Smooth muscle cell (in vitro differentiated cells): ENCODE measurements around the gene DLL1. TPM values are rescaled to one million over a fixed set of nuclear protein-coding genes. Genes with fewer than 3 reads are reported as not detected.

Source experiments
- DNase-seq: peaks from one replicate; lab custom pipeline; 2025; ENCODE audit not compliant: unreplicated experiment; lab: John Stamatoyannopoulos, UW
- H2AFZ ChIP-seq: fragments of 200-600 bp; sonication (generic); 2 replicates; pipeline ENCODE4 v1.6.0; 2016; ENCODE audit warnings: antibody characterized with exemption, low read depth, mild to moderate bottlenecking
- H3F3A ChIP-seq: fragments of 200-600 bp; sonication (generic); 2 replicates; pipeline ENCODE4 v1.6.0; 2017; ENCODE audit warnings: antibody characterized with exemption, low read depth
- H3K27ac ChIP-seq: fragments of 200-600 bp; sonication (generic); 2 replicates; pipeline ENCODE4 v1.5.1; 2016; ENCODE audit warnings: low read depth, mild to moderate bottlenecking
- H3K27me3 ChIP-seq: fragments of 200-600 bp; sonication (generic); 2 replicates; pipeline ENCODE4 v1.6.1; 2016; ENCODE audit warnings: low read depth, mild to moderate bottlenecking
- H3K36me3 ChIP-seq: fragments of 200-600 bp; sonication (generic); 2 replicates; pipeline ENCODE4 v1.5.1; 2016; ENCODE audit warnings: low read depth
- H3K4me1 ChIP-seq: fragments of 200-600 bp; sonication (generic); 2 replicates; pipeline ENCODE4 v1.5.1; 2016; ENCODE audit warnings: low read depth
- H3K4me2 ChIP-seq: fragments of 200-600 bp; sonication (generic); 2 replicates; pipeline ENCODE4 v1.6.0; 2016; ENCODE audit warnings: mild to moderate bottlenecking
- H3K4me3 ChIP-seq: fragments of 200-600 bp; sonication (generic); 2 replicates; pipeline ENCODE4 v1.5.1; 2016; ENCODE audit warnings: mild to moderate bottlenecking
- H3K79me2 ChIP-seq: fragments of 200-600 bp; sonication (generic); 2 replicates; pipeline ENCODE4 v1.6.0; 2016; ENCODE audit warnings: low read depth, mild to moderate bottlenecking
- H3K9ac ChIP-seq: fragments of 200-600 bp; sonication (generic); 2 replicates; pipeline ENCODE4 v1.6.0; 2016; ENCODE audit warnings: low read depth
- H3K9me3 ChIP-seq: fragments of 200-600 bp; sonication (generic); replicated peaks from 2 replicates; pipeline ENCODE4 v1.5.1; 2016; ENCODE audit warnings: low read depth
- H4K20me1 ChIP-seq: fragments of 200-600 bp; sonication (generic); 2 replicates; pipeline ENCODE4 v1.6.0; 2016; ENCODE audit warnings: low read depth
- WGBS: methylation state at CpG from one replicate; pipeline ENCODE4 v1.1.7; 2016; ENCODE audit warnings: low lambda C conversion rate; 5-methylcytosine and 5-hydroxymethylcytosine counted together
- polyA plus RNA-seq: library from polyadenylated mRNA; unstranded; fragments of >200 nt; fragmentation: Nextera tagmentation; extraction: Ambion mirVana; gene quantifications from 2 replicates; pipeline ENCODE4 v1.2.1, GENCODE V29; 2016
- total RNA-seq: library from RNA; depleted of rRNA; stranded (reverse); fragments of >200 nt; gene quantifications from 2 replicates; pipeline ENCODE4 v1.2.3, GENCODE V29; 2014
- TF ChIP-seq, protein P1 (sequence below): fragments of 200-600 bp; sonication (generic); IDR thresholded peaks from 2 replicates; pipeline ENCODE4 v1.5.1; 2017; ENCODE audit warnings: borderline replicate concordance, mild to moderate bottlenecking, antibody characterized with exemption; ENCODE audit not compliant: insufficient read depth, poor library complexity, severe bottlenecking

Gene DLL1
- total and polyA plus RNA-seq, 2 experiments from 2014 or later, result 0.36 to 0.70 TPM

DNA sequence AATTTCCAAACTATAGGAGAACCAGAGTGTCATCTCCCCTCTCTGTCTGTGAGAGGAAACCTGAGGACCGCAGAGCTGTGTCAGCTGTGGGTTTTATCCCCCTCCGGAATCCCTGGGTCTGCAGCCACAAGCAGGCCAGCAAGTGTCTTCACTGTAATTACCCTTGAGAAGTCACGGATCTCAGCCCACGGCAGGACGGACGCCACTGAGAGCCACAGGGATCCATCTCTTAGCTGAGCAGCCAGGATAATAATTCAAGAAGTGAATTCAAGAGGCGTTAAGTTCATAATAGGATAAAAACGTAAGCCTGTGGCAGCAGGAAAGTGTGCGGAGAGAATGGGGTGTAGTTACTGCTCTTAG, 37.0 kb downstream of the DLL1 start:
- Histone ChIP-seq H4K20me1 (no peaks in the 10 kb centered on the region), H3K27me3 (no peaks in the 10 kb centered on the region), H3K36me3 (no peaks in the 10 kb centered on the region), H3F3A (no peaks in the 10 kb centered on the region), H3K4me1 (peaks cover 6% of the 10 kb centered on the region), H3K79me2 (no peaks in the 10 kb centered on the region), H2AFZ (no peak overlapping the region), H3K9me3 (no peaks in the 10 kb centered on the region), H3K9ac (no peak overlapping the region), H3K4me3 (no peak overlapping the region), H3K4me2 (no peak overlapping the region), H3K27ac (no peak overlapping the region)
- DNase-seq, result no peak
- TF ChIP-seq, protein P1, sequence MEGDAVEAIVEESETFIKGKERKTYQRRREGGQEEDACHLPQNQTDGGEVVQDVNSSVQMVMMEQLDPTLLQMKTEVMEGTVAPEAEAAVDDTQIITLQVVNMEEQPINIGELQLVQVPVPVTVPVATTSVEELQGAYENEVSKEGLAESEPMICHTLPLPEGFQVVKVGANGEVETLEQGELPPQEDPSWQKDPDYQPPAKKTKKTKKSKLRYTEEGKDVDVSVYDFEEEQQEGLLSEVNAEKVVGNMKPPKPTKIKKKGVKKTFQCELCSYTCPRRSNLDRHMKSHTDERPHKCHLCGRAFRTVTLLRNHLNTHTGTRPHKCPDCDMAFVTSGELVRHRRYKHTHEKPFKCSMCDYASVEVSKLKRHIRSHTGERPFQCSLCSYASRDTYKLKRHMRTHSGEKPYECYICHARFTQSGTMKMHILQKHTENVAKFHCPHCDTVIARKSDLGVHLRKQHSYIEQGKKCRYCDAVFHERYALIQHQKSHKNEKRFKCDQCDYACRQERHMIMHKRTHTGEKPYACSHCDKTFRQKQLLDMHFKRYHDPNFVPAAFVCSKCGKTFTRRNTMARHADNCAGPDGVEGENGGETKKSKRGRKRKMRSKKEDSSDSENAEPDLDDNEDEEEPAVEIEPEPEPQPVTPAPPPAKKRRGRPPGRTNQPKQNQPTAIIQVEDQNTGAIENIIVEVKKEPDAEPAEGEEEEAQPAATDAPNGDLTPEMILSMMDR, result no peak
- WGBS, result 96% methylated on average over 9 of the region's 9 CpGs

DNA sequence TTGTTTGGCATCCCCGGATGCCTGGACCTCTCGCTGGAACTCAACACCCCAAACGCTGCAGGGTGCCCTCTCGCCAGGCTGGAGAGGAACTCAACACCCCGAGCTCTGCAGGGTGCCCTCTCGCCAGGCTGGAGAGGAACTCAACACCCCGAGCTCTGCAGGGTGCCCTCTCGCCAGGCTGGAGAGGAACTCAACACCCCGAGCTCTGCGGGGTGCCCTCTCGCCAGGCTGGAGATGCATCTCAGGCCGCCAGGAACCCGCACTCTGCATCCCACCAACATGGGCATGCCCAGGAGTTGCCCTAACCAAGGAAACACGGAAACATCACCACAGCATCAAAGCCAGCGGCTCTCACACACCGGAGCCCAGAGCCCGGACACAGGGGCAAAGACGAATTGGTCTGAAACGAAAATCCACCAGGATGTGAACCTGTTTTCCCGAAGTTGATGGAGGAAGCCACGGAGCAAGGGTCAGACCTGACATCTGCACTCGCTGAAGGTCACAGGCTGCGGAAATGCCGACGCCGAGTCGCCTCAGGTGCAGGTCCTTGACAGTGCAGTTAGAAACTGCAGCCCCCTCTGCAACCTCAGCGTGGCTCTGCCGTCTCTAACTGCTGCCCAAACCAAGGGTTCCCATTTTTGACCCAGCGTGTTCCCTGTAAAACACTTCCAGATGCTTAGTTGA, 37.5 kb downstream of the DLL1 start:
- no peak overlapping the region for H3K4me2 ChIP-seq
- H3K27ac ChIP-seq, result no peak overlapping the region
- no peak overlapping the region for H3K9ac ChIP-seq
- H3K27me3 ChIP-seq, result no peaks in the 10 kb centered on the region
- H3K4me1 ChIP-seq, result peaks cover 6% of the 10 kb centered on the region
- WGBS, result 93% methylated on average over 28 of the region's 30 CpGs
- TF ChIP-seq, protein P1, result no peak
- no peaks in the 10 kb centered on the region for H3F3A ChIP-seq
- H3K79me2 ChIP-seq, result no peaks in the 10 kb centered on the region
- H4K20me1 ChIP-seq, result no peaks in the 10 kb centered on the region
- DNase-seq, result no peak
- no peaks in the 10 kb centered on the region for H3K9me3 ChIP-seq
- H3K36me3 ChIP-seq, result no peaks in the 10 kb centered on the region
- H2AFZ ChIP-seq, result no peak overlapping the region
- H3K4me3 ChIP-seq, result no peak overlapping the region

DNA sequence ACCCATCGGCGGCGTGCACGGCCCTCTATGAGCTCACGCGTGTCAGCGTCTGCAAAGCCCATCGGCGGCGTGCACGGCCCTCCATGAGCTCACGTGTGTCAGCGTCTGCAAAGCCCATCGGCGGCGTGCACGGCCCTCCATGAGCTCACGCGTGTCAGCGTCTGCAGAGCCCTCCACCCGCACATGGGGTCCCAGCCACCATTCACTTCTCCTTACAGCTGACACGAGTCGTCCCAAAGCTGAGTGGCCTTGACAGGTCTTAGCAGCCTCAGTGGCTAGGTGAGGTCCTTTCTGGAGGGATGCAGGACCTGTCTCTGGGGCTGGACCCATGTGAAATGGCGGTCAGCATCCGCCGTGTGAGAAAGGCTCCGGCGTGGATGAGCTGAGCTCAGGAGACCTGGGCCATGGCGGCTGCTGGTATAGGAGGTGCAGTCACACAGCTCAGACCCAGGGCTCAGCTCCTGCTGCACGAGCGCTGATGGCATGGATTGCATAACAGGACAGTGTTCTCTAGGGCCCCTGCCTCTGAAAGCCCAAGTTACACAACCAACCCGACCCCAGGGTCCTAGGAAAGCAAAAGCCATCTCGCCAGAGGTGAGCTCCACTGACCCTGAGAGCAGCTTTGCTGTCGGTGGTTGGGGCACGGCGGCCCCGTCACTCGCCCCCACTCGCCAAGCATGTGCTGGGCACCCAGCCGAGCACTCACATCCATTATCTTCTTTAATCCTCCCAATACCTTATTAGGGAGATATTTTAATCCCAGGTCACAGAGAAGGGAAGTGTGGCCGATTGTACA, 38.9 kb downstream of the DLL1 start:
- no peaks in the 10 kb centered on the region for H3K27me3 ChIP-seq
- H3K9ac ChIP-seq, result no peak overlapping the region
- no peak overlapping the region for H3K4me3 ChIP-seq
- peaks cover 6% of the 10 kb centered on the region for H3K4me1 ChIP-seq
- no peaks in the 10 kb centered on the region for H3F3A ChIP-seq
- WGBS, result 93% methylated on average over 39 of the region's 41 CpGs
- H4K20me1 ChIP-seq, result no peaks in the 10 kb centered on the region
- no peak overlapping the region for H3K4me2 ChIP-seq
- TF ChIP-seq, protein P1, result no peak
- DNase-seq, result no peak
- no peaks in the 10 kb centered on the region for H3K79me2 ChIP-seq
- no peaks in the 10 kb centered on the region for H3K36me3 ChIP-seq
- H3K9me3 ChIP-seq, result no peaks in the 10 kb centered on the region
- no peak overlapping the region for H2AFZ ChIP-seq
- H3K27ac ChIP-seq, result no peak overlapping the region
